Lung (tissue), 12 donors: ENCODE data around the gene EMILIN1. TPM values are rescaled to one million over a fixed set of nuclear protein-coding genes. Genes with fewer than 3 reads are reported as not detected.

Experiments
- ATAC-seq: fragments of 200-7000 bp; cut with Tn5 transposase; one replicate; pipeline ENCODE4 v1.9.1; 2020; ENCODE audit warnings: moderate number of reproducible peaks; ENCODE audit not compliant: insufficient read depth, low FRiP score
- DNase-seq, 3 donors: peaks; one replicate each; pipeline ENCODE4 v3.0.0-alpha.2; 2013 to 2017
- H3K27ac ChIP-seq, 2 donors: one replicate each; pipeline ENCODE4 v1.5.1; 2013; ENCODE audit warnings: mild to moderate bottlenecking in 2 of 2, moderate library complexity in 2 of 2, control low read depth in 1 of 2, inconsistent platforms in 1 of 2, low read depth in 1 of 2, low read length in 1 of 2
- H3K27me3 ChIP-seq, 3 donors: one replicate each; pipeline ENCODE4 v1.5.1; 2013; ENCODE audit warnings: low read length in 2 of 3; ENCODE audit not compliant: control insufficient read depth in 3 of 3, insufficient read depth in 3 of 3
- H3K36me3 ChIP-seq, 4 donors: one replicate each; pipeline ENCODE4 v1.5.1; 2013; ENCODE audit warnings: low read length in 4 of 4, mild to moderate bottlenecking in 1 of 4, moderate library complexity in 1 of 4; ENCODE audit not compliant: control insufficient read depth in 4 of 4, insufficient read depth in 4 of 4
- H3K4me1 ChIP-seq, 5 donors: one replicate each; pipeline ENCODE4 v1.5.1; 2013; ENCODE audit warnings: low read length in 5 of 5, mild to moderate bottlenecking in 2 of 5, moderate library complexity in 1 of 5; ENCODE audit not compliant: control insufficient read depth in 5 of 5, insufficient read depth in 5 of 5
- H3K4me3 ChIP-seq: one replicate; pipeline ENCODE4 v1.5.1; 2013; ENCODE audit warnings: mild to moderate bottlenecking, control low read depth, moderate library complexity
- H3K9ac ChIP-seq, 2 donors: one replicate each; pipeline ENCODE4 v1.5.1; 2013; ENCODE audit warnings: low read length in 2 of 2, control low read depth in 1 of 2; ENCODE audit not compliant: insufficient read depth in 1 of 2
- H3K9me3 ChIP-seq, 4 donors: one replicate each; pipeline ENCODE4 v1.5.1; 2013; ENCODE audit warnings: low read length in 3 of 4, mild to moderate bottlenecking in 1 of 4, moderate library complexity in 1 of 4; ENCODE audit not compliant: control insufficient read depth in 4 of 4, insufficient read depth in 3 of 4
- WGBS, 2 donors: extraction: QIAGEN DNeasy Blood & Tissue Kit; methylation state at CpG; one replicate each; pipeline ENCODE4 v1.1.7; 2013; 5-methylcytosine and 5-hydroxymethylcytosine counted together
- polyA plus RNA-seq, 2 donors: library from polyadenylated mRNA; stranded (reverse); fragments of 200-250 nt; gene quantifications; one replicate each; pipeline ENCODE4 v1.2.1, GENCODE V29; 2013
- total RNA-seq, 2 donors: library from RNA; depleted of rRNA in 1 of 2; stranded (reverse); fragments of >200 nt in 1 of 2; gene quantifications; one replicate each; pipeline ENCODE4 v1.2.1, GENCODE V29; 2014 to 2021
- TF ChIP-seq, protein P1 (sequence below): IDR thresholded peaks from 2 replicates; pipeline ENCODE4 v1.5.1; 2012; ENCODE audit warnings: mild to moderate bottlenecking; ENCODE audit errors: control extremely low read depth, extremely low read depth
- donor health status: control.
- donor health status: control.
- donor health status: Bipolar disorder and iron deficiency.
- donor health status: healthy.
- donor health status: DM: yes; HTN: yes; CAD: no.

EMILIN1 gene
- total and polyA plus RNA-seq, 4 donors = 74.1 to 163 (median 93.5) TPM

DNA sequence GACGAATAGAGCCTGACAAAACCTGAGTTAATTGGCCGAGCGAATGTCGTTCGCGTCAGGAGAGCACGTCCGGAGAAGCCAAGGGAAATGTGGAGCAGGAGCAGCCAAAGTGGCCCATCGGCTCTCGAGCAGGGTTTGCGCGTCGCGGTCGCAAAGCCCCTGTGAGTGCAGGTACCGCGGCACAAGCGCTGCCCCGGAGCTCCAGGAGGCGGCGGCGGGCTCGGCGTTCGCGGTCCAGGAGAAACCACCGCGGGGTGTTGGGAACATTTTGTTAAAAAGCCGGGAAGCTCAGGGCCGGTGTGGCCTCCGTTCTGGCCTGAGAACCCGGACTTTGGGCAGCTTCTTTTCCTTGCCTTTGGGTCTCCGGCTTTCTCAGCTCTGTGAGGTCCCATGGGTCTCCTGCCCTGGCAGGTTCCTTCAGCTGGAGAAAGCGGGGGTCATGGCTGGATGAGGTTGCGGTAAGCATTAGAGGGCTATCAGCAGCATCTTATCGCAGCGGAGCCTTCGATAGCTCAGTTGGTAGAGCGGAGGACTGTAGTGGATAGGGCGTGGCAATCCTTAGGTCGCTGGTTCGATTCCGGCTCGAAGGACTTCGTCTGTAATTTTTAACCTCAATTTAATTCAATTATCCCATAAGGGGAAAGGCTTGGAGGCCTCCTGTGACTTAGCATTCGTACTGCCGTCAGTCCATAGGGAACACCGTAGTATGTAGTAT lies 28.0 kb upstream of the EMILIN1 start:
- 0% methylated on average over 48 of the region's 48 CpGs for WGBS, 2 donors
- Histone ChIP-seq H3K9me3 (no peaks in the 10 kb centered on the region), H3K36me3 (peaks cover 0 to 23% (median 15%) of the 10 kb centered on the region in 4 donors), H3K27ac (peak overlapping the region; percentile 84 to 91), H3K9ac (peak overlapping the region; percentile 55 to 91), H3K27me3 (no peaks in the 10 kb centered on the region), H3K4me3 (peak overlapping the region; percentile 58), H3K4me1 (peaks cover 0 to 16% (median 2%) of the 10 kb centered on the region in 5 donors)
- ATAC-seq (peak; percentile 64), DNase-seq (peak; percentile 96 to 99 (median 98))
- TF ChIP-seq, protein P1, sequence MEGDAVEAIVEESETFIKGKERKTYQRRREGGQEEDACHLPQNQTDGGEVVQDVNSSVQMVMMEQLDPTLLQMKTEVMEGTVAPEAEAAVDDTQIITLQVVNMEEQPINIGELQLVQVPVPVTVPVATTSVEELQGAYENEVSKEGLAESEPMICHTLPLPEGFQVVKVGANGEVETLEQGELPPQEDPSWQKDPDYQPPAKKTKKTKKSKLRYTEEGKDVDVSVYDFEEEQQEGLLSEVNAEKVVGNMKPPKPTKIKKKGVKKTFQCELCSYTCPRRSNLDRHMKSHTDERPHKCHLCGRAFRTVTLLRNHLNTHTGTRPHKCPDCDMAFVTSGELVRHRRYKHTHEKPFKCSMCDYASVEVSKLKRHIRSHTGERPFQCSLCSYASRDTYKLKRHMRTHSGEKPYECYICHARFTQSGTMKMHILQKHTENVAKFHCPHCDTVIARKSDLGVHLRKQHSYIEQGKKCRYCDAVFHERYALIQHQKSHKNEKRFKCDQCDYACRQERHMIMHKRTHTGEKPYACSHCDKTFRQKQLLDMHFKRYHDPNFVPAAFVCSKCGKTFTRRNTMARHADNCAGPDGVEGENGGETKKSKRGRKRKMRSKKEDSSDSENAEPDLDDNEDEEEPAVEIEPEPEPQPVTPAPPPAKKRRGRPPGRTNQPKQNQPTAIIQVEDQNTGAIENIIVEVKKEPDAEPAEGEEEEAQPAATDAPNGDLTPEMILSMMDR = no peak

DNA sequence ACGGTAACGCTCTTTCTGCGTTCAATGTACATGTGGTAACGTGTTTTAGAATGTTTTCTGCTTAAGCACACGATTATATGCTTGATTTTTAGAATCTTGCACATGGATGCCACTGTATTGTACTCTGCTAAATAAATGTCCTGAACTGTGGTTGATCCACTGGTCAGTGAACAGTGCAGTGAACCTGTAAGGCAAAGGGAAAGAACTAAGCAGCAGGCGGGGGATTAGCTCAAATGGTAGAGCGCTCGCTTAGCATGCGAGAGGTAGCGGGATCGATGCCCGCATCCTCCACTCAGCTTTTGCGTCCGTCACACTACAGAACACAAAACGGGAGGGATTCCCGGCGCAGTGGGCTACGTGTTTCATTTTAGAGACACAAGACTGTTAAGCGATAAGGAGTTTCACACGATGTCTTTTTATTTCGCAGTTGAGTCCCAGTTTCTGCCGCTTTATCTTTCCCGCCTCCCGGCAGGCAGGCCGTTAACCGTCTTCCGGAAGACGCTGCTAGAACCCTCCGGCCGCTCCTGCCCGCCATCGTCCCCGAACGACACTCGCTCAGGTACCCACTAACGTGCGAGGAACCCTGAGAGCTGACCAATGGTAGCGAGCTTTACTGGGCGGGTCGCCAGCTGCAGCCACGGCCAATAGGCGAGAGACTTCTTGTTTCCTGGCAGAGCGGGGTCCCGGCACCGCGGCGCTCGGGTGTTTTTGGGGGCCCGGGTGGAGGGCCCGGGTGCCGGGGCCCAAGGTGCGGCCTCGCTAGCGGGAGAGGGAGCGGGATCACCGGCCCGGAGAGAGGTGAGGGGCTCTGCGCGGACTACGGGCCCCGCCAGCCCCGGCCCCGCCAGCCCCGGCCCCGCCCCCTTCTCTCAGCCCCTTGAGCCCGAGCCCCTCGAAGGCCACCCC lies 27.2 kb upstream of the EMILIN1 start, which contains the start of gene AGBL5:
AGBL5 (plus strand) TSS at position 673 of the 906 bp plus-strand sequence. CDS start 1,291 bp downstream, outside the sequence.
- H3K27me3 ChIP-seq = no peaks in the 10 kb centered on the region
- H3K9ac ChIP-seq = peak within 1 kb of the TSS; percentile 76 to 91
- TF ChIP-seq, protein P1 = no peak
- ATAC-seq = peak; percentile 80
- peak within 1 kb of the TSS; percentile 84 to 91 for H3K27ac ChIP-seq
- peaks cover 3 to 31% (median 21%) of the 10 kb centered on the region in 4 donors for H3K36me3 ChIP-seq
- H3K9me3 ChIP-seq = no peaks in the 10 kb centered on the region
- H3K4me1 ChIP-seq = peaks cover 0 to 16% (median 2%) of the 10 kb centered on the region in 5 donors
- WGBS, 2 donors = 0% methylated on average over 57 to 67 of the region's 67 CpGs
- peak; percentile 97 for DNase-seq
- H3K4me3 ChIP-seq = peak within 1 kb of the TSS; percentile 58

DNA sequence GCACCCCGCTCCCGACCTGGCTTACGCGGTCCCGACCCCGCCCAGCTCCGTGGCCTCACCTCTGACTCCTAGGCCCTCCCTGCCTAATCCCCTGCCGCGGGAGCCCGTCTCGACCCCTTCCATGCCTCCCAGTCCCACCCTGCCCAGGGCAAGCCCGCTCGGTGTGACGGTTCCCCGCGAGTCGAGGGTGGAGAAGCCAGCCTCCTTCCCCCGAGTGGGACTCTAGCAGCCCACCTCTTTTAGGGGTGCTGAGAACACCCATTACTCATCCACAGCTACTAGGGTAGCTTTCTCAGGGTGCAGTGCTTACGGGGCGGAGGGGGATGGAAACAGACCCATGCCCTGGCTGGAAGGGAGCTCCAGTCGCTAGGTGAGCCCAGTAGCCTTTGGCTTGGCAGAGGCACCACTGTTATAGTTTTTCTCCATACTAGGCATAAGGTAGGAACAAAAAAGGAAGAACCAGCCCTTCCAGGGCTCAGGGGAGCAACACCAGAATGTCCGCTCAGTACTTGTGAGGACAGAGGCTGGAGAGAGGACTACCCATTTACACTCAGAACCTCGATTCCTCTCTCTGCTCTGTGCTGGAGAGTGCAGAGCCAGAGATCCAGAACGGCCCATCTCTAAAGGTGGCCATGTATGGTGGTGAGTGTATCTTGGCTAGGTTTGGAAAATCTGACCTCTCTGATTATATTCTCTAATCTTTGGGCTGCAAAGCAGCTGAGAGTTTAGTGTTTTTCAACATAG lies 26.3 kb upstream of the EMILIN1 start:
- no peaks in the 10 kb centered on the region for H3K9me3 ChIP-seq
- peak overlapping the region; percentile 78 to 80 for H3K27ac ChIP-seq
- peaks cover 0 to 16% (median 2%) of the 10 kb centered on the region in 5 donors for H3K4me1 ChIP-seq
- H3K27me3 ChIP-seq = no peaks in the 10 kb centered on the region
- no peak for ATAC-seq
- peak overlapping the region; percentile 58 for H3K4me3 ChIP-seq
- H3K9ac ChIP-seq = peak overlapping the region; percentile 66 to 76
- peak in 2 of 3 donors; percentile 24 to 25 for DNase-seq
- TF ChIP-seq, protein P1 = no peak
- peaks cover 3 to 38% (median 26%) of the 10 kb centered on the region in 4 donors for H3K36me3 ChIP-seq
- 7% methylated on average over 20 to 24 of the region's 24 CpGs for WGBS, 2 donors
